Transverse colon (tissue), 4 donors: ENCODE measurements around the gene CASK. TPM values are rescaled to one million over a fixed set of nuclear protein-coding genes. Genes with fewer than 3 reads are reported as not detected.

Experiments used
- DNase-seq: peaks from one replicate; pipeline ENCODE4 v3.0.0-alpha.2; 2019
- H3K27ac ChIP-seq, 4 donors: fragments of 200-600 bp; sonication (generic); 2 replicates each; pipeline ENCODE4 v1.5.1; 2016 to 2018; ENCODE audit warnings: inconsistent platforms in 4 of 4
- H3K27me3 ChIP-seq: fragments of 200-600 bp; sonication (generic); 2 replicates; pipeline ENCODE4 v1.5.1; 2017; ENCODE audit warnings: inconsistent platforms
- H3K36me3 ChIP-seq, 4 donors: fragments of 200-600 bp; sonication (generic); 2 replicates each; pipeline ENCODE4 v1.5.1; 2017 to 2019; ENCODE audit warnings: inconsistent platforms in 4 of 4
- H3K4me1 ChIP-seq, 4 donors: fragments of 200-600 bp; sonication (generic); 2 replicates each; pipeline ENCODE4 v1.5.1; 2017 to 2020; ENCODE audit warnings: inconsistent platforms in 4 of 4
- H3K4me3 ChIP-seq, 4 donors: fragments of 200-600 bp; sonication (generic); 1 replicate in 1 of 4; 2 replicates in 3 of 4; pipeline versions ENCODE4 v1.5.1 to v1.6.1; 2017 to 2019; ENCODE audit warnings: inconsistent platforms in 4 of 4
- H3K9me3 ChIP-seq, 2 donors: fragments of 200-600 bp; sonication (generic); 2 replicates each; pipeline ENCODE4 v1.5.1; 2017 to 2019; ENCODE audit warnings: inconsistent platforms in 2 of 2
- EP300 ChIP-seq: sonication (generic); formaldehyde crosslinking; IDR thresholded peaks from one replicate; pipeline ENCODE4 v1.6.1; 2017; ENCODE audit warnings: antibody characterized with exemption, low read depth
- POLR2A ChIP-seq: fragments of 450-650 bp; IDR thresholded peaks from one replicate; pipeline ENCODE4 v1.6.1; 2016; ENCODE audit warnings: antibody characterized with exemption, mild to moderate bottlenecking, moderate library complexity
- POLR2AphosphoS5 ChIP-seq, 3 donors: sonication (generic); formaldehyde crosslinking; IDR thresholded peaks; one replicate each; pipeline ENCODE4 v1.6.1; 2016; ENCODE audit warnings: antibody characterized with exemption in 3 of 3
- WGBS, 2 donors: methylation state at CpG; one replicate each; pipeline ENCODE4 v1.1.5; 2018; ENCODE audit warnings: low coverage in 1 of 2; 5-methylcytosine and 5-hydroxymethylcytosine counted together
- in situ Hi-C, 4 donors: fragments of 200-750 bp; cut with MboI; loops; one replicate each; pipeline versions ENCODE4 v1.15.0 to v1.15.1; 2017; ENCODE audit warnings: low sequenced_read_pairs in 3 of 4, low pct_ligation_motif_present in 1 of 4, low pct_unique_long_range_greater_than_20kb in 1 of 4
- intact Hi-C: fragments of 100-400 bp; cut with DNase I; formaldehyde crosslinking; loops from one replicate; pipeline ENCODE4 v1.15.1; 2023; ENCODE audit warnings: low total_unique reads
- total RNA-seq, 4 donors: library from RNA; depleted of rRNA; stranded (reverse); fragments of >200 nt; gene quantifications; one replicate each; pipeline ENCODE4 v1.1.0, GENCODE V29; 2016
- TF ChIP-seq, protein P1 (sequence below), 5 experiments: fragments of 200-600 bp in 3 of 5; fragments of 450-650 bp in 2 of 5; sonication (generic) in 3 of 5; IDR thresholded peaks; 1 replicate in 2 of 5; 2 replicates in 3 of 5; pipeline ENCODE4 v1.5.1; 2016 to 2017; ENCODE audit warnings: antibody characterized with exemption in 5 of 5, inconsistent platforms in 3 of 5, mild to moderate bottlenecking in 2 of 5, moderate library complexity in 1 of 5

The CASK gene
- total RNA-seq, 4 donors from 2014 or later = 26.6 to 86.1 (median 56.3) TPM

DNA sequence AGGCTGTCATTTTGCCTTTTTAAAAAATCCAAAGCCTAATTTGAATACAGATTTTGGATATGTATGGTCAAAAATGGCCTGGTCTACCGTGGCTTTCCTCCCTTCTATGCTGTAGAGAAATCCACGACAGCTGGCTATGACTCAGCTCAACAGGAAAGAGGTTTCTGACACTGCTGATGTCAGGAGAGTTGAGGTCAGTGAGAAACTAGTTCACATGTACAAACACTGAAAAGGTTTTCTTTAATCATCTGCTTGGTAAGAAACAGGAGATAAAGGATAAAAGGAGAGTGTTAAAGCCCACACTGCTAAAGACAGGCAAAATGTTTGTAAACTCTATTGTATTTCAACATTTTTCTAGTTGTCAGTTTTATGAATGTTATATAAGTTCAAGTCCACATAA lies 362.3 kb downstream of the CASK start:
- in situ Hi-C loops = no loop called here
- H3K4me1 ChIP-seq = no peaks in the 10 kb centered on the region
- intact Hi-C loops = no loop called here
- no peaks in the 10 kb centered on the region for H3K27me3 ChIP-seq
- H3K9me3 ChIP-seq = no peaks in the 10 kb centered on the region
- WGBS, 2 donors = 14 to 25% methylated on average over 1 to 2 of the region's 2 CpGs
- TF ChIP-seq POLR2AphosphoS5 (IDR thresholded peaks at IDR 0.05) (peak in 1 of 3 donors; percentile 17), POLR2A (no peak)
- TF ChIP-seq, protein P1, sequence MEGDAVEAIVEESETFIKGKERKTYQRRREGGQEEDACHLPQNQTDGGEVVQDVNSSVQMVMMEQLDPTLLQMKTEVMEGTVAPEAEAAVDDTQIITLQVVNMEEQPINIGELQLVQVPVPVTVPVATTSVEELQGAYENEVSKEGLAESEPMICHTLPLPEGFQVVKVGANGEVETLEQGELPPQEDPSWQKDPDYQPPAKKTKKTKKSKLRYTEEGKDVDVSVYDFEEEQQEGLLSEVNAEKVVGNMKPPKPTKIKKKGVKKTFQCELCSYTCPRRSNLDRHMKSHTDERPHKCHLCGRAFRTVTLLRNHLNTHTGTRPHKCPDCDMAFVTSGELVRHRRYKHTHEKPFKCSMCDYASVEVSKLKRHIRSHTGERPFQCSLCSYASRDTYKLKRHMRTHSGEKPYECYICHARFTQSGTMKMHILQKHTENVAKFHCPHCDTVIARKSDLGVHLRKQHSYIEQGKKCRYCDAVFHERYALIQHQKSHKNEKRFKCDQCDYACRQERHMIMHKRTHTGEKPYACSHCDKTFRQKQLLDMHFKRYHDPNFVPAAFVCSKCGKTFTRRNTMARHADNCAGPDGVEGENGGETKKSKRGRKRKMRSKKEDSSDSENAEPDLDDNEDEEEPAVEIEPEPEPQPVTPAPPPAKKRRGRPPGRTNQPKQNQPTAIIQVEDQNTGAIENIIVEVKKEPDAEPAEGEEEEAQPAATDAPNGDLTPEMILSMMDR (IDR thresholded peaks at IDR 0.05) = no peak
- no peak for DNase-seq
- peak overlapping the region; percentile 39 to 61 (median 48) for H3K27ac ChIP-seq
- no peak overlapping the region for H3K4me3 ChIP-seq
- no peaks in the 10 kb centered on the region for H3K36me3 ChIP-seq

DNA sequence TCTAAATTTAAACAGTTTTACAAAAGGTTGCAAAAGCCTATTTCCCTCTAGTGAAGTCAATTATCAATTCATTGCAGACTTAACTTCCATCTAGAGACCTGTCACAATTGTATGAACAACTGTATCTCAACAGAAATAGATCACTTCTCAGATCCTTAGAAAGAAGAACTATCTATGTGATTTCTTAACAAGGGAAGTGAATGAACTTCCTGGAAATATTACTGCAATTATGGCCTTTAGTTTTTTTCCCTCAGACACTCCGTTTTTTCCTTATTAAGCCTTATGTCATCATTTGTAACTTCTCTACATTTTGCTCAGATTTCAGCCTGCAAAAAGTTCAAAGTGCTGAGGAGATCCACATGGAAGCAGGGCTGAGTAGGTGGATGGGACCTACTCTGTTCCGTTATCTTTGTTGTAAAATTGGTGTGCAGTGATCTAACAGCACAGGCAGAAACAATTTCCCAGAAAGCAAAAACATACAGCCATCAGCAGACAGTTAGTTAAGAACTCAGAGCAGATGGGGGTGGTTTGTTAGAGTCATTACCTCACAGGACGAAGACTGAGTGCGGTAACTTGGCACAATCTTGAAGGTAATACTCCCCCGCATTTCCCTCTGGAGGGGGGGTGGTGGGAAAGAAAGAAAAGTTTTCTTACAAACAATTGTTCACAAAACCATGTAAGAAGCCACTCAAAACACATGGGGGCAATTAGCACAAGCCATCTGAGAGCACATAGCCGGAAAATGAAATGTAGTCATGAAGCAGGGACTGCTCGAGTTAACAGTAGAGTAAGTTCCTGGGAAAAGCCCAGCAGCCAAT lies 363.9 kb downstream of the CASK start:
- Histone ChIP-seq H3K27me3 (no peaks in the 10 kb centered on the region), H3K36me3 (no peaks in the 10 kb centered on the region), H3K4me1 (no peaks in the 10 kb centered on the region), H3K9me3 (no peaks in the 10 kb centered on the region), H3K27ac (peak overlapping the region; percentile 4 to 61 (median 48)), H3K4me3 (no peak overlapping the region)
- no peak for DNase-seq
- in situ Hi-C loops = no loop called here
- intact Hi-C loops = no loop called here
- TF ChIP-seq POLR2A = no peak
- no peak for TF ChIP-seq EP300
- no peak for TF ChIP-seq POLR2AphosphoS5 (IDR thresholded peaks at IDR 0.05)
- TF ChIP-seq, protein P1 (IDR thresholded peaks at IDR 0.05) = no peak
- 50 to 60% methylated on average over 2 to 7 of the region's 7 CpGs for WGBS, 2 donors

DNA sequence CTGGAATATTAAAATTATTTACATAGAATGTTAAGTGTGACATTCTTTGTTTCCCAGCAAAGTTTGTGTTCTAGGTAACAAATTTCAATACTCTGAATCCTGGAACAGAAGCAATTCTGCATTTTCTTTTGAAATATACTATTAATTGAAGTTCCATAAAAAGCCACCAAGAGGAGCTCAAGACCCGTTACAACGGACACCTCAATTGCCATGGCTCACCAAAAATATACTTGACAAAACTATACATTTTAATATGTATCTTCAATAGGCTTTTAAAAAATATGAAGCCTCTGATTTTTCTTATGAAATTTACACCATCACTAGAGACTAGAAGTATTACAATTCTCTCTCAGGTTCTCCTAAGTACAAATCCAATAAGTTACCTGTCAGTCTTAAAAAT lies 364.8 kb downstream of the CASK start:
- Histone ChIP-seq H3K27me3 (no peaks in the 10 kb centered on the region), H3K4me1 (no peaks in the 10 kb centered on the region), H3K4me3 (no peak overlapping the region), H3K9me3 (no peaks in the 10 kb centered on the region), H3K27ac (peak overlapping the region in 1 of 4 donors; percentile 47), H3K36me3 (no peaks in the 10 kb centered on the region)
- WGBS, 2 donors = 15 to 20% methylated on average over 1 to 2 of the region's 2 CpGs
- DNase-seq = no peak
- in situ Hi-C loops = no loop called here
- no peak for TF ChIP-seq POLR2A
- TF ChIP-seq, protein P1 (IDR thresholded peaks at IDR 0.05) = peak in 4 of 5 experiments; percentile 9 to 18 (median 12)
- intact Hi-C loops = no loop called here

DNA sequence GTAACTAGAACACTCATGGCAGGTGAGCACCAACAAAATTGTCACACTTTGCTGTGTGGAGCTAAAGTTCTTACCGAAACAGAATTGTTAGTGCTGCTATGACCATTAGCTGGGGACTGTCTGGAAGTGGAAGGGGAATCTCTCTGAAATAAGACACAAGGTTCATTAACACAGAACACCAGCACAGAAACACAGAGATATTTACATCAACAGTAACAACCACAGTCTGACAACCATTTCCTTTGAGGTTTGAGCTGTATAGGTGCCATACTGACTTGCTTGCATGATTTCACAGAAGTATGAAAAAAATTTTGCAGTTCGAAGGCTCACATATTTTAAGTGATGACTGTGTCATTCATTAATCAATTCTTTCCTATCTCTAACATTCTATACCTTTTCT lies 366.4 kb downstream of the CASK start:
- TF ChIP-seq, protein P1 (IDR thresholded peaks at IDR 0.05) = no peak
- TF ChIP-seq POLR2AphosphoS5 (IDR thresholded peaks at IDR 0.05) (no peak), EP300 (no peak), POLR2A (no peak)
- Histone ChIP-seq H3K36me3 (no peaks in the 10 kb centered on the region), H3K27me3 (no peaks in the 10 kb centered on the region), H3K27ac (no peak overlapping the region), H3K4me1 (no peaks in the 10 kb centered on the region), H3K9me3 (no peaks in the 10 kb centered on the region), H3K4me3 (no peak overlapping the region)
- in situ Hi-C loops = no loop called here
- no peak for DNase-seq
- 68 to 80% methylated on average over 1 to 2 of the region's 2 CpGs for WGBS, 2 donors
- intact Hi-C loops = no loop called here
